Glomerular visceral epithelial cell (primary cell): ENCODE data around the gene MNAT1.

Experiments used
- DNase-seq: peaks from one replicate; pipeline ENCODE4 v3.0.0-alpha.2; 2016; ENCODE audit errors: extremely low spot score

Gene MNAT1

GRCh38 chr14:60968099-60968498 lies 233.5 kb downstream of the MNAT1 start:
- no peak for DNase-seq

DNA sequence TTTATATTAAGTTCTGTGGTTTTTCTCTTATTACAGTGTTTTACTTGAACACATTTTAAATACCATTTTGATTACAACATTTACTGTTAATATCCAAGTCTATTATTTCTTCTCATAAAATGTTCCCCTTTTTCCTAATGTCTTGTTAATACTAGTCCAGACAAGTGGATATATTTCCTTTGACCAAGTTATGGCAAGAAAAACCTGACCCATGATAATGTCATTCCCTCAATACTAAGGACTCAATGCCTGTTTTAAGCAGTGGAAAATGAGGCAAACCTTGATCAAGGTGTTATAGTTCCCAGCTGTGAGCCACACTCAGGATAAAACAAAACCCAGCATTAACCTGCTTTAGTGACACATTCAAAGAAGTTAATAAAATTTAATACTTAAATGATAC lies 234.1 kb downstream of the MNAT1 start:
- no peak for DNase-seq

- DNase-seq: peak; percentile 49
Measured at GRCh38 chr14:60970146-60970545, 235.6 kb downstream of the MNAT1 start.

GRCh38 chr14:60971271-60971670 lies 236.7 kb downstream of the MNAT1 start:
- no peak for DNase-seq

DNA sequence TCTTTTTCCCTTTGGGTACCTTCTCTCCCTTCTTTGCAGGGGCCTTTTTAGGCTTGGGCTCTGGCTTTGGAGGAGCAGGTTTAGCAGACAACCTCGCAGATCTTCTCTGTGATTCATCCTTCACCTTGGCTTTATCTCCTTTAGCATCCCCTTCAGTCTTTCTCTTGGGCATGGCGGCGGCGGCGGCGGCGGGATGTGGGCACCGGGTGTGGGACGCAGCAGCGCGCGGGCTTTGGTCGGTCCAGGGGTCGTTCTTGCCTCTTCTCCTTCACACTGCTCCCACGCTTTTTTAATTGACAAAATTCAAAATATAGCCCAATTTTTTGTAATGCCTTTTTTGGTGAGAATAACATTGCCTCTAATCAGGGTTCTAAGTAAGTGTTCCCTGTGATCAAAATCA lies 237.7 kb downstream of the MNAT1 start:
- no peak for DNase-seq

GRCh38 chr14:60973070-60973469 lies 238.5 kb downstream of the MNAT1 start:
- DNase-seq: no peak

DNA sequence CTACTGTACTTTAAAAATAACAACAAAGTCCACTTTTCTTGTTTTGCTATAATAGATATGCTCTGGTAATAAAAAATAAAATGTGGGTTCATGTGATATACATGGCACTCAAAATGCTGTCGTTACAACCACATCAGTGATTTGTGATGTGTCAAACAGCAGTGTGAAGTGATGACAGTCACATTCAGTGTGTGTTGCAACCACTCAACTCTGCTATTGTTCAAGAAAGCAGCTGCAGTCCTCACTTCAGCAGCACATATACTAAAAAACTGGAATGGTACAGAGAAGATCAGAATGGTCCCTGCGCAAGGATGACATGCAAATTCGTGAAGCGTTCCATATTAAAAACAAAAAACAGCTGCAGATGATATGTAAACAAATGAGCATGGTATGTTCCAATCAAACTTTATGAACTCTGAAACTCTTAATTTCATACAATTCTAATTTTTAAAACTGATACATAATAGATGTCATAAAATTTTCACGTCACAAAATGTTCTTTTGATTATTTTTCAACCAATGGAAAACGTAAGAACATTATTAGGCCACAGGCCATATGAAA lies 239.6 kb downstream of the MNAT1 start:
- no peak for DNase-seq

GRCh38 chr14:60975551-60975950 lies 241.0 kb downstream of the MNAT1 start:
- no peak for DNase-seq

- no peak for DNase-seq
Measured at GRCh38 chr14:60977847-60978246, 243.3 kb downstream of the MNAT1 start.

DNA sequence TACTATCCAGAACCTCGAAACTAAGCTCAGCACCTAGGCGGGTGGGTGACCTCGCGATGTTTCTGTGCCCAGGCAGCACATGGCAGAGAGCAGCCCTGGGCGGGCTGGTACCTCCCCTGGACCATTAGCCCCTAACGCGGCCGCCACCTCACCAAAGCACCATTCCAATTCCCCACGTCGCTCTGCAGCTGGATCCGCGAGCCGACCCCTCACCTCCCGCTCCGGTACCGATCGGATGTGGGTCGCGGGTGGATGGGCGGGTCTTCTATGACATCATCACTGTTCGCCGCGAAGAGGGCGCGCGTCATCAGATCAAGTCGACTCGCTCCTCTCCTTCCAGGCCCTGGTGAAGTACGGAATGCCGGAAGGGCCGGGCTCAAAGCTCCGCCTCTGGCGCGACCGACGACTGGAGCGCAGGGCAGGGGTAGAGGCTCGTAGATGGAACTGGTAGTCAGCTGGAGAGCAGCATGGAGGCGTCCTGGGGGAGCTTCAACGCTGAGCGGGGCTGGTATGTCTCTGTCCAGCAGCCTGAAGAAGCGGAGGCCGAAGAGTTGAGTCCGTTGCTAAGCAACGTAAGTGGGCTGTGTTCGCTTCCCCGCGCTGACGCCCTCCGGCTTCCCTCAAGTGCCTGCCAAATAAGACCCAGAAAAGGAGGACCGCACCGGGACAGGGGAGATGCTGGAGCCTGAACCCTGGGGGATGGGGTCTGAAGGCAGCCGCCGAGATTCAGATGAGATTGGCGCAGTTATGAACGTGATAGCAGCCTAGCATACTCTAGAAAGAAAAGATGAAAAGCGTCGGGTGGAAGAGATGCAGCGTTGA lies 246.5 kb downstream of the MNAT1 start, which contains the start of the genes SLC38A6 and TRMT5:
Gene SLC38A6, plus strand, starts transcription at position 435 of the 822 bp plus-strand sequence. Its CDS starts 33 bp downstream, at position 468.
Gene TRMT5, minus strand, starts transcription at position 269 of the 822 bp plus-strand sequence. Its CDS starts 106 bp downstream, at position 163.
- peak; percentile 93 for DNase-seq

DNA sequence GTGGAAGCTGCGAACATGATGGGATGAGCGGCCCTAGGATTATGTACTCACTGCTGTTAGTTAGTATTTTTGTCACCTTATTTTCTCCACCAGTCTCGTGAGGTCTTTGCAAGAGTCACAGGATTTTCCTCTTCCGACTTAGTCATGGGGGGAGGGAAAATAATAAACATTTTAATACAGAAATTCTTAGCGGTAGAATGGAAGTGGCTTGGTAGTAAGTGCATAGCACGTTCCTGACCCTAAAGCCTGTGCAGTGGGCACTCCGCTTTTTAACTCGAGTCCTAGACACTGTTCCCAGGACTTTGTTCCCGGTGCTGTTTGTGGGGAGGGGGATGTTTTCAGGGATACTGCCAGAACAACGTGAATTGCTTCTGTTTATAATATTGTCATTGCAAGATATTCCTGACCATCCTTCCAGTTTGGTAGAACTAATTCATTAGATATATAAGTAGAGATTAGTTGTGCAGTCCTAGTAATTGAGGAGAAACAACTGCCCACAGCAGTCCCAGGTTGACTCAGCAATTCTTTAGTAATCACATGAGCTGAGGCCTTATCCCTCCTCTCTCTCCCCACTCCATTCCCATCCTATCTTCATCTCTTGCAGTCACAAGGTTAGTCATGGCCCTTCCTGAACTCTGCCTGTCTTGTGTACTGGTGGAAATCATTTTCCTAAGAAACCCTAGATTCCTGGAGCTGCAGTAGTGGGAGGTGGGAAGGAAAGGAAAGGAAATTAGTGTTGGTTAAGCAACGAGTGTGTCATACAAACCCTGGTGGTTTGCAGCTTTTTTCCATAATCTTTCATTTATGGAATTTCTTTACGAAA lies 247.3 kb downstream of the MNAT1 start:
- peak; percentile 47 for DNase-seq

GRCh38 chr14:60984196-60984595 lies 249.6 kb downstream of the MNAT1 start:
- DNase-seq: no peak

GRCh38 chr14:60986500-60986899 lies 251.9 kb downstream of the MNAT1 start:
- DNase-seq: no peak

DNA sequence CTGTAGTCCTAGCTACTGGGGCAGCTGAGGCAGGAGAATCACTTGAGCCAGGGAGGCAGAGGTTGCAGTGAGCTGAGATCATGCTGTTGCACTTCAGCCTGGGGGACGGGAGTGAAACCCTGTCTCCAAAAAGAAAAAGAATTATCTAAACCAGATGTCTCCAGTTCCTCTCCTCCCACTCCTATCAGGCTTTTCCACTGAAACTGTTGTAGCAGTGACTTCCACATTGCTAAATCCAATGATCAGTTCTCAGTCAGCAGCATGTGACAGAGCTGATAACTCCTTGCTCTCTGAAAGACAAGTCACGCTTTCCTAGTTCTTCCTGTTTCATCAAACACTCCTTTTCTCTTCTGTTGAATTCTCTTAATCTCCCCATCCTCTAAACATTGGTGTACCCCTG lies 255.0 kb downstream of the MNAT1 start:
- DNase-seq: no peak

DNA sequence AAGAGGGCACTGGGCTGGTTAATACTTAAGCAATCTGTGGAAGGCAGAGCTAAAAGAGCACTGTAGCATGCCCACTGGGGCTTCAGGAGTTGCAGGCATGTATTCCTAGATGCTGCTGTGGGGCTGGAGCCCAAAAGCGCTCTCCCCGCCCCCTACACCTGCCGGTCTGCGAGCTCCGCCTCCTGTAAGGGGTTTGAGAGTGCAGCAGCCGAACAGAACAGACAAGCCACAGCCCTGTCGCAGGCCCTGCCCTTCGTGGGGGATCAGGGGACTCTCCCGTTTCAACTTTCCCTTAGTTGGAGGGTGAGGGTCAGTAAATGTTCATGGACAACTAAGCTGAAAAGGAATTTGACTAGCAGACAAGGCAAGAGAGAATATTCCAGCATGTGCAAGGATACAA lies 264.1 kb downstream of the MNAT1 start:
- no peak for DNase-seq

GRCh38 chr14:60999536-60999935 lies 265.0 kb downstream of the MNAT1 start:
- no peak for DNase-seq

GRCh38 chr14:61003571-61003970 lies 269.0 kb downstream of the MNAT1 start:
- DNase-seq: no peak

DNA sequence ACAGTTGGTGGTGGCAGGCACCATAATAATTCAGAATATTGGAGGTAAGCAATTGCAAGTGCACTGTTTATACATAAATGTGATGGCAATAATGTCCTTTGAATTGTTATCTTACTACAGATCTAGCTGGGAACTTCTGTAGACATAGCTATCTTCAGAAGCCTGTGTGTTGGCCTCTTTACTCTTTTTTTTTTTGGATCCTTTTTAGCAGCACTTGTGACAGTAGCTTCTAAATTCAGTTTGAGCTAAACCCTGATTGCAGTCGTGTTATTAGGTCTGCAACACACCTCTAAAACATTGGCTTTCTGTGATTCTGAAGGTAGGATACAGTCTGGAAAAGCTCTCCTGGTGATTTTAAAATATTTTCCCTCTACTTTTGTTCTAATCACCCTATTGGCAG lies 285.0 kb downstream of the MNAT1 start:
- no peak for DNase-seq
